MM.1S (cell line): ENCODE data around the gene CLEC3B.

Experiments
- DNase-seq: peaks from one replicate; pipeline ENCODE4 v3.0.0-alpha.2; 2015
- H2AFZ ChIP-seq: fragments of 300-600 bp; sonication (generic); 2 replicates; pipeline ENCODE4 v1.6.0; 2016; ENCODE audit warnings: antibody characterized with exemption, low read length
- H3F3A ChIP-seq: fragments of 300-600 bp; sonication (generic); 2 replicates; pipeline ENCODE4 v1.6.1; 2016; ENCODE audit warnings: mild to moderate bottlenecking, antibody characterized with exemption, low read length, moderate library complexity, mixed read lengths; ENCODE audit not compliant: insufficient read depth
- H3K27ac ChIP-seq: fragments of 300-600 bp; sonication (generic); 2 replicates; pipeline ENCODE4 v1.5.1; 2016; ENCODE audit warnings: mild to moderate bottlenecking, low read length
- H3K27me3 ChIP-seq: fragments of 300-600 bp; sonication (generic); replicated peaks from 2 replicates; pipeline ENCODE4 v1.6.0; 2016; ENCODE audit warnings: low read length; ENCODE audit not compliant: insufficient read depth
- H3K36me3 ChIP-seq: fragments of 300-600 bp; sonication (generic); replicated peaks from 2 replicates; pipeline ENCODE4 v1.6.1; 2016; ENCODE audit warnings: mild to moderate bottlenecking, low read length, mixed read lengths; ENCODE audit not compliant: insufficient read depth
- H3K4me1 ChIP-seq: fragments of 300-600 bp; sonication (generic); 2 replicates; pipeline ENCODE4 v1.6.1; 2016; ENCODE audit warnings: low read length, mixed read lengths
- H3K4me2 ChIP-seq: fragments of 300-600 bp; sonication (generic); 2 replicates; pipeline ENCODE4 v1.6.0; 2016; ENCODE audit warnings: low read depth, low read length
- H3K4me3 ChIP-seq: fragments of 300-600 bp; sonication (generic); 2 replicates; pipeline ENCODE4 v1.5.1; 2016; ENCODE audit warnings: low read length, mixed read lengths
- H3K79me2 ChIP-seq: fragments of 300-600 bp; sonication (generic); 2 replicates; pipeline ENCODE4 v1.6.1; 2016; ENCODE audit warnings: mixed run types, low read length, mixed read lengths
- H3K9ac ChIP-seq: fragments of 300-600 bp; sonication (generic); 2 replicates; pipeline ENCODE4 v1.6.1; 2016; ENCODE audit warnings: low read length, mixed read lengths
- H3K9me2 ChIP-seq: fragments of 300-600 bp; sonication (generic); replicated peaks from 2 replicates; pipeline ENCODE4 v1.6.1; 2016; ENCODE audit warnings: mild to moderate bottlenecking, low read length, mixed read lengths; ENCODE audit not compliant: insufficient read depth
- H3K9me3 ChIP-seq: fragments of 300-600 bp; sonication (generic); replicated peaks from 2 replicates; pipeline ENCODE4 v1.6.1; 2016; ENCODE audit warnings: mild to moderate bottlenecking, low read length, mixed read lengths; ENCODE audit not compliant: insufficient read depth
- H4K20me1 ChIP-seq: fragments of 300-600 bp; sonication (generic); 2 replicates; pipeline ENCODE4 v1.6.1; 2016; ENCODE audit warnings: mild to moderate bottlenecking, low read length, moderate library complexity, mixed read lengths; ENCODE audit not compliant: insufficient read depth
- CTCF ChIP-seq: fragments of 300-600 bp; sonication (generic); IDR thresholded peaks from 2 replicates; pipeline ENCODE4 v1.5.1; 2016; ENCODE audit warnings: antibody characterized with exemption, low read length, mixed read lengths
- EZH2 ChIP-seq: fragments of 300-600 bp; sonication (generic); optimal IDR thresholded peaks from 2 replicates; pipeline ENCODE3; 2017; ENCODE audit warnings: low read depth, mild to moderate bottlenecking, antibody characterized with exemption, low read length, mixed read lengths
- EZH2phosphoT487 ChIP-seq: fragments of 300-600 bp; sonication (generic); IDR thresholded peaks from 2 replicates; pipeline ENCODE4 v1.6.1; 2018; ENCODE audit warnings: antibody characterized with exemption, low read length

Gene CLEC3B

GRCh38 chr3:45084361-45084760 is 58.3 kb downstream of the CLEC3B start:
- no peaks in the 10 kb centered on the region for H4K20me1 ChIP-seq
- H2AFZ ChIP-seq = no peak overlapping the region
- TF ChIP-seq CTCF (no peak), EZH2 (no peak), EZH2phosphoT487 (no peak)
- no peak overlapping the region for H3K4me2 ChIP-seq
- no peaks in the 10 kb centered on the region for H3K4me1 ChIP-seq
- no peaks in the 10 kb centered on the region for H3F3A ChIP-seq
- H3K27ac ChIP-seq = no peak overlapping the region
- H3K4me3 ChIP-seq = no peak overlapping the region
- H3K9me3 ChIP-seq = no peaks in the 10 kb centered on the region
- no peak for DNase-seq
- H3K79me2 ChIP-seq = no peaks in the 10 kb centered on the region
- no peaks in the 10 kb centered on the region for H3K9me2 ChIP-seq
- H3K27me3 ChIP-seq = no peaks in the 10 kb centered on the region
- no peaks in the 10 kb centered on the region for H3K36me3 ChIP-seq
- H3K9ac ChIP-seq = no peak overlapping the region

- DNase-seq = no peak
- no peaks in the 10 kb centered on the region for H3K36me3 ChIP-seq
Measured at GRCh38 chr3:45084820-45085816, 59.0 kb downstream of the CLEC3B start.

More at GRCh38 chr3:45084820-45085816, 59.0 kb downstream of the CLEC3B start:
- Histone ChIP-seq H4K20me1 (no peaks in the 10 kb centered on the region), H3K4me1 (no peaks in the 10 kb centered on the region), H3K4me3 (no peak overlapping the region), H3K9me2 (no peaks in the 10 kb centered on the region), H3K4me2 (no peak overlapping the region), H3K79me2 (no peaks in the 10 kb centered on the region), H3K9me3 (no peaks in the 10 kb centered on the region), H3K27me3 (no peaks in the 10 kb centered on the region), H2AFZ (no peak overlapping the region), H3F3A (no peaks in the 10 kb centered on the region), H3K9ac (no peak overlapping the region), H3K27ac (no peak overlapping the region)
- TF ChIP-seq EZH2phosphoT487 (no peak), EZH2 (no peak), CTCF (no peak)
